Tibial artery (tissue), 4 donors: ENCODE results near the gene NRCAM.

Experiments used
- DNase-seq, 2 donors: peaks; one replicate each; pipeline ENCODE4 v3.0.0-alpha.2; 2019
- H3K27ac ChIP-seq, 2 donors: fragments of 200-600 bp; sonication (generic) in 1 of 2; 1 replicate in 1 of 2; 2 replicates in 1 of 2; pipeline ENCODE4 v1.5.1; 2018 to 2019; ENCODE audit warnings: mild to moderate bottlenecking in 1 of 2
- H3K27me3 ChIP-seq, 2 donors: fragments of 200-600 bp; sonication (generic) in 1 of 2; one replicate each; pipeline versions ENCODE4 v1.5.1 to v1.6.0; 2016 to 2019
- H3K36me3 ChIP-seq, 3 donors: fragments of 200-600 bp; sonication (generic) in 2 of 3; one replicate each; pipeline ENCODE4 v1.5.1; 2016 to 2019; ENCODE audit warnings: mild to moderate bottlenecking in 2 of 3
- H3K4me1 ChIP-seq, 4 donors: fragments of 200-600 bp; sonication (generic) in 2 of 4; 1 replicate in 3 of 4; 2 replicates in 1 of 4; pipeline ENCODE4 v1.5.1; 2016 to 2019
- H3K4me3 ChIP-seq, 2 donors: fragments of 200-600 bp; sonication (generic) in 1 of 2; 1 replicate in 1 of 2; 2 replicates in 1 of 2; pipeline ENCODE4 v1.5.1; 2018 to 2019; ENCODE audit warnings: mild to moderate bottlenecking in 2 of 2
- H3K9me3 ChIP-seq, 3 donors: fragments of 200-600 bp; sonication (generic) in 1 of 3; one replicate each; pipeline ENCODE4 v1.5.1; 2016 to 2019
- intact Hi-C: fragments of 100-400 bp; cut with DNase I; formaldehyde crosslinking; loops from one replicate; pipeline ENCODE4 v1.15.0; 2023; ENCODE audit warnings: low total_unique reads
- TF ChIP-seq, protein P1 (sequence below), 2 experiments: fragments of 200-600 bp in 1 of 2; fragments of 450-650 bp in 1 of 2; IDR thresholded peaks; one replicate each; pipeline ENCODE4 v1.5.1; 2017 to 2019; ENCODE audit warnings: antibody characterized with exemption in 2 of 2, mild to moderate bottlenecking in 1 of 2, moderate library complexity in 1 of 2

NRCAM gene

DNA sequence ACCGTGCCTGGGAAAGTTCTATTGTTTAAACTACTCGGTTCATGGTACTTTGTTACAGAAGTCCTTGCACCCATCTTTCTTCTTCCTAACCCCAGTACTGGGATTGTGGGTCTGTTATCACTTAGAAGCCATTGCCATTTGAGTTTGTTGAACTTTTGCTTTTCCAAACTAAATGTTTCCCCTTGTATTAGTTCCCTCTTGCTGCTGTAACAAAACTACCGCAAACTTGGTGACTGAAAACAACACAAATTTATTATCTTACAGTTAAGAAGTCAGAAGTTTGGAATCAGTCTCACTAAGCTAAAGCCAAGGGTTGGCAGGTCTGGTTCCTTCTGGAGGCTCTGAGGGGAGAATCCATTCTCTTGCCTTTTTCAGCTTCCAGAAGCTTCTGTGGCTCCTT, 319.2 kb downstream of the NRCAM start:
- Histone ChIP-seq H3K27me3 (no peaks in the 10 kb centered on the region), H3K4me3 (no peak overlapping the region), H3K36me3 (no peaks in the 10 kb centered on the region), H3K9me3 (no peaks in the 10 kb centered on the region), H3K4me1 (no peaks in the 10 kb centered on the region), H3K27ac (no peak overlapping the region)
- TF ChIP-seq, protein P1, sequence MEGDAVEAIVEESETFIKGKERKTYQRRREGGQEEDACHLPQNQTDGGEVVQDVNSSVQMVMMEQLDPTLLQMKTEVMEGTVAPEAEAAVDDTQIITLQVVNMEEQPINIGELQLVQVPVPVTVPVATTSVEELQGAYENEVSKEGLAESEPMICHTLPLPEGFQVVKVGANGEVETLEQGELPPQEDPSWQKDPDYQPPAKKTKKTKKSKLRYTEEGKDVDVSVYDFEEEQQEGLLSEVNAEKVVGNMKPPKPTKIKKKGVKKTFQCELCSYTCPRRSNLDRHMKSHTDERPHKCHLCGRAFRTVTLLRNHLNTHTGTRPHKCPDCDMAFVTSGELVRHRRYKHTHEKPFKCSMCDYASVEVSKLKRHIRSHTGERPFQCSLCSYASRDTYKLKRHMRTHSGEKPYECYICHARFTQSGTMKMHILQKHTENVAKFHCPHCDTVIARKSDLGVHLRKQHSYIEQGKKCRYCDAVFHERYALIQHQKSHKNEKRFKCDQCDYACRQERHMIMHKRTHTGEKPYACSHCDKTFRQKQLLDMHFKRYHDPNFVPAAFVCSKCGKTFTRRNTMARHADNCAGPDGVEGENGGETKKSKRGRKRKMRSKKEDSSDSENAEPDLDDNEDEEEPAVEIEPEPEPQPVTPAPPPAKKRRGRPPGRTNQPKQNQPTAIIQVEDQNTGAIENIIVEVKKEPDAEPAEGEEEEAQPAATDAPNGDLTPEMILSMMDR (IDR thresholded peaks at IDR 0.05) = no peak
- intact Hi-C loops = no loop called here
- no peak for DNase-seq

DNA sequence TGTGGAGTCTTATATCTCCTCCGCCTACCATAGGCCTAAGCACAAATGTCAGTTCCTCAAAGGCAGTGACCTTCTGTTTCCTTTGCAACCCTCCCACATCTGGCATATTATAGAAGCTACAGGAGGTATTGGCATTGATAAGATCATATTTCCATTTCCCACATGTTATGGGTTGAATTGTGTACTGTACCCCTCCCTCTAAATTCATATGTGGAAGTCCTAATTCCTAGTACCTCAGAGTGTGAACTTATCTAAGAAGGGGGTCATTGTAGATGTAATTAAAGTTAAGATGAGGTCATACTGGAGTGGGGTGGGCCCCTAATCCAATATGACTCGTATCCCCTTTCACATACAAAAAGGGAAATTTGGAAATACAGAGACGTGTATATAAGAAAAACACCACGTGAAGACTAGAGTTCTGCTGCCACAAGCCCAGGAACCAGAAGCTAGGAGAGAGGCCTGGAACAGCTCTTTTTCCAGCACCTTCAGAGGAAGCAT, 320.0 kb downstream of the NRCAM start:
- no peaks in the 10 kb centered on the region for H3K27me3 ChIP-seq
- intact Hi-C loops = no loop called here
- H3K36me3 ChIP-seq = no peaks in the 10 kb centered on the region
- no peak overlapping the region for H3K27ac ChIP-seq
- no peak for DNase-seq
- no peaks in the 10 kb centered on the region for H3K9me3 ChIP-seq
- TF ChIP-seq, protein P1 (IDR thresholded peaks at IDR 0.05) = no peak
- H3K4me3 ChIP-seq = no peak overlapping the region
- H3K4me1 ChIP-seq = no peaks in the 10 kb centered on the region

DNA sequence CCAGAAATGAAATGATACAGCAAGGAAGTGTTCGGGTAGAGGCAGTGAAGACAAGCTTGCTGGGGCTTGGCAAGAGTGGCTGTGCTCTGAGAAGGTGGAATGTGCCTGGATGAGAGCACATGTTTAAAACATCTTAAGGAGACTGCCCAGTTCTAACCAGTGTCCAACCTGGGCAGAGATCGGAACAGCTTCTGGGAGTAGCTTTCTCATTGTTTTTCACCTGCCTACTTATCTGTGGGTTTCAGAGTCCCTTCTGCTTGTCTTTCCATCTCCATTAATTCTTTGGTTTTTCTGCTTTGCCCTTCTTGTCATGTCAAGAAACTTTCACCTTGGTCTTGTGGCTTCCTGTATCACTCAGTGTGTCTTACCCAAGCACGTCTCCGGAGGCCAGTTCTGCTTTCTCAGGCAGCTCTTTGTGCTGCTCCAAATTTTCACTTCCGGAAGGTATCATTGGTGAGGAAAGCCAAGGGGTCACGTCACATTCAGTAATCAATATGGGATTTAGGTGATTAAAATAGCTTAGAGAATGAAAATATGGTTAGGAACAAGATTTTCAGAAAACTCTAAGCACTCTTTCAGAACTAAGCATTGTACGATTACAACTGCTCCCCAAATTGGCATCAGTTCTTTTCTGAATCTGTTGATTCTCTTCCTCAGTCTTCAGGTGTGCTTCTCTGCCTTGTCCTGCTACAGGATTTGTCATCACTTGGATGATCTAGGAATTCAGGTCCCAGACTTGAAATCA, 320.6 kb downstream of the NRCAM start:
- H3K4me3 ChIP-seq = no peak overlapping the region
- no peaks in the 10 kb centered on the region for H3K4me1 ChIP-seq
- no peaks in the 10 kb centered on the region for H3K27me3 ChIP-seq
- intact Hi-C loops = no loop called here
- no peaks in the 10 kb centered on the region for H3K9me3 ChIP-seq
- no peak for DNase-seq
- TF ChIP-seq, protein P1 (IDR thresholded peaks at IDR 0.05) = no peak
- no peak overlapping the region for H3K27ac ChIP-seq
- no peaks in the 10 kb centered on the region for H3K36me3 ChIP-seq

DNA sequence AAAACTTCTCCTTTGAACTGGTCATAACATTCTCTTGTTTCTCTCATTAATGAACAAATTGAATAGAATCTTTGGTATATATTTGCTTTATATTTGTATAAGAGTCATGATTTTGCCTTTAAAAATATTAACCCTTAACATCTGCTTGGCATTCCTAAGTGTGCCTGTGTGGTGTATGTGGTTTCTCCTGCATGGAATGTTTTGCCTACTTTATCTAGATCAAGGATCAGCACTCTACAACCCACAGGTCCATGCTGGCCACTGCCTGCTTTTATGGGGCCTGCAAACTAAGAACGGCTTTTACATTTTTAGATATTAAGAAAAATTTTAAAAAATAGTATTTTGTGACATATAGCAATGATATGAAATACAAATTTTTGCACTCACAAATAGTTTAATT, 321.8 kb downstream of the NRCAM start:
- TF ChIP-seq, protein P1 (IDR thresholded peaks at IDR 0.05) = no peak
- H3K27ac ChIP-seq = no peak overlapping the region
- no peak overlapping the region for H3K4me3 ChIP-seq
- DNase-seq = no peak
- H3K9me3 ChIP-seq = no peaks in the 10 kb centered on the region
- H3K4me1 ChIP-seq = no peaks in the 10 kb centered on the region
- H3K27me3 ChIP-seq = no peaks in the 10 kb centered on the region
- intact Hi-C loops = no loop called here
- H3K36me3 ChIP-seq = no peaks in the 10 kb centered on the region

DNA sequence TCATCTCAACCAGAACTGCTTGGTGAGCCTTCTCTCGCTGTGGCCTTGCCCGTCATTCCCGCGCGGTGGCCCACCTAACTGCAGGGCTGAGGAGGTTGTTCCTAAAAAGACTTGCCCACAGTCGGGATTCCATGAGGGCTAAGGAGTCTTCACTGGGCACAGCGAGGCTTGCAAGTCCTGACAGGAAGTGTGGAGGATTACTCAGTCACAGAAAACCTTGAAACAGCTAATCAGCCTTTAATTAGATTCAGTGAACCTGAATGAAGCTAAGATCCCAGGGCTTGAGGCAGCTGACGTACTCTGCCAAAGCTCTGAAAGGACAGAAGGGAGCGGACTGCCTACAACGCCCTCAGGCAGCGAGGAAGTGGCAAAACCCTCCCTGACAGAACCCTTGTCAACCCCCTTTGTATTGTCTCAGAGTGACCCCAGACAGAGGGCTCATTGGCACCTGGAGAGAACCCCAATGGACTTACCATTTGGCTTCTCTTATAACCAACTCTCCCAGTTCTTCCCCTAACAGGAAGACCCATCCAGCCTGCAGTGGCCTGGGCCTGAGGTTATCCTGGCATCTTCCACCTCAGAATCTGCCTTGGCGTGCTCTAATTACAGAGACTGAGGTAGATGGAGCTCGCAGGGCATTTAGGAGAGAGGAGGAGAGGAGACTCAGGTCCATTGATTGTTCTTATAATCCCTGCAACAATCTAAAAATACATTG, 323.5 kb downstream of the NRCAM start:
- Histone ChIP-seq H3K4me1 (no peaks in the 10 kb centered on the region), H3K9me3 (no peaks in the 10 kb centered on the region), H3K27me3 (no peaks in the 10 kb centered on the region), H3K27ac (no peak overlapping the region), H3K4me3 (no peak overlapping the region), H3K36me3 (no peaks in the 10 kb centered on the region)
- intact Hi-C loops = no loop called here
- no peak for DNase-seq
- TF ChIP-seq, protein P1 (IDR thresholded peaks at IDR 0.05) = no peak
